ENCODE measurements around the gene ARHGAP29.

GRCh38 chr1:94250341-94250740 is 13.0 kb upstream of the ARHGAP29 start:
- TF ChIP-seq SUZ12 (IDR thresholded peaks at IDR 0.05; ENCODE audit: extremely low read depth, insufficient read depth, insufficient read length): no peak
- TF ChIP-seq ZNF274 (IDR thresholded peaks at IDR 0.05; ENCODE audit: low read depth, low read length): no peak
- no peak for TF ChIP-seq YY1 (IDR thresholded peaks at IDR 0.05; ENCODE audit: insufficient read depth, insufficient read length)

All from NT2/D1 (cell line).